Lower lobe of right lung (tissue), 2 donors: ENCODE results near the gene HOXA2. TPM values are rescaled to one million over a fixed set of nuclear protein-coding genes. Genes with fewer than 3 reads are reported as not detected.

Experiments
- ATAC-seq, 2 donors: fragments of 200-7000 bp; cut with Tn5 transposase; one replicate each; pipeline ENCODE4 v1.9.1; 2020 to 2022; ENCODE audit warnings: mild to moderate bottlenecking in 2 of 2, moderate library complexity in 2 of 2
- DNase-seq: peaks from one replicate; pipeline ENCODE4 v3.0.0-alpha.2; 2020
- H3K27ac ChIP-seq: fragments of 200-600 bp; one replicate; pipeline ENCODE4 v1.8.0; 2022
- H3K27me3 ChIP-seq: fragments of 200-600 bp; one replicate; pipeline ENCODE4 v1.8.0; 2022; ENCODE audit warnings: low read depth
- H3K36me3 ChIP-seq: fragments of 200-600 bp; one replicate; pipeline ENCODE4 v1.8.0; 2022; ENCODE audit warnings: mild to moderate bottlenecking
- H3K4me1 ChIP-seq: fragments of 200-600 bp; one replicate; pipeline ENCODE4 v1.8.0; 2022
- H3K4me3 ChIP-seq: fragments of 200-600 bp; one replicate; pipeline ENCODE4 v1.8.0; 2022; ENCODE audit warnings: mild to moderate bottlenecking
- H3K9me3 ChIP-seq: fragments of 200-600 bp; one replicate; pipeline ENCODE4 v1.8.0; 2022
- intact Hi-C: fragments of 100-400 bp; cut with DNase I; formaldehyde crosslinking; loops from one replicate; pipeline ENCODE4 v1.11.0; 2022
- total RNA-seq: library from RNA; stranded (reverse); fragmentation: NEBNext Ultra II Directional; extraction: Animal tissue kit (Norgen Biotek cat#: 25700); gene quantifications from one replicate; pipeline ENCODE4 v1.2.1, GENCODE V29; 2021
- TF ChIP-seq, protein P1 (sequence below): fragments of 200-600 bp; IDR thresholded peaks from one replicate; pipeline ENCODE4 v1.8.0; 2022; ENCODE audit warnings: antibody characterized with exemption, mild to moderate bottlenecking
- donor health status: DM: no; HTN: yes; CAD: no; lungs with severe emphysema.

Gene HOXA2
- total RNA-seq, 1 donor from 2014 or later = 1.5 TPM

DNA sequence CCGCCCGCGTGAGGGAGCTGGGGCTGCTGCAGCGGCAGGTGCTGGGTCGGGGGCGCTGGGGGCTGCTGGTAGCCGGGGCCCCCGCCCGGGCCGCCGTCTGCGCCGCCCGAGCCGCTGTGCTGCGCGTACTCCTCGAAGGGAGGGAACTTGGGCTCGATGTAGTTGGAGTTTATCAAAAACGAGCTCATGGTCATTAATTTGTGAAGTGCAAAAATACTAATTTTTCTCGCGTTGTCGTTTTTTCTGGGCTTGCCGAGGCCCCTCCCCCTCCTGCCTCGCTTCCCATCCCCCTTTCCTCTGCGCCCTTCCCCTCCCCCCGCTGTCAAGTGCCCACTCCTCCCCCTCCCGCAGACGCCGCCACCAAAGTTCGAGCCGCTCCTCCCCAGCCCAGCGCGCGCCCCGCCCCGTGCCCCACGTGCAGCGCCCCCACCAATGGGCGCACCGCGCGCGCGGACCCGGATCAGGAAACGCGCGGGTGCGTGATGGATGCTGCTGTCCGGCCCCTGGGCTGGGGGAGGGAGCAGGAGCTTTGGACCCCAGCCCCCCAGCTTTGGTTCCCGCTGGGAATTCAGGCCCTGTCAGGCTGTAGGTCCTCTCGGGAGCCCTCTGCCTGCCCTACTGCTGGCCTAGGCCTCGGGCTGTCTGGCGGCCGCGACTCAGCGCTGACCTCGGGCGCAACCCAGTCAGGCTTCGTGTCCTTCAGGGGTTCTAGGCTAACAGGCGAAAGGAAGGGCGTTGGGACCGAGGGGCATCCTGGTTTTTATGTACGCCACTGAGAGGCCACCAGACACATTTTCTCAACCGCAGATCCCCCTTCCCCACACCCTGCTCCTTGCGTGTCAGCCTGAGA, 28.3 kb upstream of the HOXA2 start, which contains the start of gene HOXA4:
Gene HOXA4, minus strand, starts transcription at position 218 of the 850 bp plus-strand sequence. Its CDS starts 24 bp downstream, at position 194.
- Histone ChIP-seq H3K27me3 (peaks cover 24% of the 10 kb centered on the region), H3K4me1 (peaks cover 51% of the 10 kb centered on the region), H3K36me3 (no peaks in the 10 kb centered on the region), H3K4me3 (peak within 1 kb of the TSS; percentile 69), H3K27ac (peak within 1 kb of the TSS; percentile 92), H3K9me3 (no peaks in the 10 kb centered on the region)
- intact Hi-C loops = no loop called here
- ATAC-seq (peak; percentile 94 to 96), DNase-seq (peak; percentile 89)
- TF ChIP-seq, protein P1, sequence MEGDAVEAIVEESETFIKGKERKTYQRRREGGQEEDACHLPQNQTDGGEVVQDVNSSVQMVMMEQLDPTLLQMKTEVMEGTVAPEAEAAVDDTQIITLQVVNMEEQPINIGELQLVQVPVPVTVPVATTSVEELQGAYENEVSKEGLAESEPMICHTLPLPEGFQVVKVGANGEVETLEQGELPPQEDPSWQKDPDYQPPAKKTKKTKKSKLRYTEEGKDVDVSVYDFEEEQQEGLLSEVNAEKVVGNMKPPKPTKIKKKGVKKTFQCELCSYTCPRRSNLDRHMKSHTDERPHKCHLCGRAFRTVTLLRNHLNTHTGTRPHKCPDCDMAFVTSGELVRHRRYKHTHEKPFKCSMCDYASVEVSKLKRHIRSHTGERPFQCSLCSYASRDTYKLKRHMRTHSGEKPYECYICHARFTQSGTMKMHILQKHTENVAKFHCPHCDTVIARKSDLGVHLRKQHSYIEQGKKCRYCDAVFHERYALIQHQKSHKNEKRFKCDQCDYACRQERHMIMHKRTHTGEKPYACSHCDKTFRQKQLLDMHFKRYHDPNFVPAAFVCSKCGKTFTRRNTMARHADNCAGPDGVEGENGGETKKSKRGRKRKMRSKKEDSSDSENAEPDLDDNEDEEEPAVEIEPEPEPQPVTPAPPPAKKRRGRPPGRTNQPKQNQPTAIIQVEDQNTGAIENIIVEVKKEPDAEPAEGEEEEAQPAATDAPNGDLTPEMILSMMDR = no peak

- H3K27me3 ChIP-seq = peaks cover 23% of the 10 kb centered on the region
- intact Hi-C loops = no loop called here
- no peaks in the 10 kb centered on the region for H3K36me3 ChIP-seq
- ATAC-seq = peak; percentile 32 to 34
- DNase-seq = peak; percentile 50
- peak overlapping the region; percentile 92 for H3K27ac ChIP-seq
- H3K9me3 ChIP-seq = no peaks in the 10 kb centered on the region
- peaks cover 51% of the 10 kb centered on the region for H3K4me1 ChIP-seq
- peak overlapping the region; percentile 69 for H3K4me3 ChIP-seq
- TF ChIP-seq, protein P1 = peak; percentile 10
Observed at GRCh38 chr7:27129729-27130539, 27.5 kb upstream of the HOXA2 start.

- no peaks in the 10 kb centered on the region for H3K9me3 ChIP-seq
- peaks cover 23% of the 10 kb centered on the region for H3K27me3 ChIP-seq
- H3K36me3 ChIP-seq = no peaks in the 10 kb centered on the region
- no peak for DNase-seq
- peaks cover 47% of the 10 kb centered on the region for H3K4me1 ChIP-seq
- ATAC-seq = no peak
- TF ChIP-seq, protein P1 = no peak
- intact Hi-C loops = no loop called here
- peak overlapping the region; percentile 69 for H3K4me3 ChIP-seq
- peak overlapping the region; percentile 92 for H3K27ac ChIP-seq
Observed at GRCh38 chr7:27128776-27129728, 26.6 kb upstream of the HOXA2 start.

GRCh38 chr7:27128034-27128433, 25.6 kb upstream of the HOXA2 start:
- no peak for DNase-seq
- Histone ChIP-seq H3K4me1 (peaks cover 39% of the 10 kb centered on the region), H3K9me3 (no peaks in the 10 kb centered on the region), H3K27me3 (peaks cover 34% of the 10 kb centered on the region), H3K27ac (peak overlapping the region; percentile 92), H3K36me3 (no peaks in the 10 kb centered on the region), H3K4me3 (peak overlapping the region; percentile 69)
- TF ChIP-seq, protein P1 = no peak
- no peak for ATAC-seq
- intact Hi-C loops = no loop called here
